GM19193 (cell line): ENCODE measurements around the gene P2RY2.

ENCODE experiments used
- POLR2A ChIP-seq: IDR thresholded peaks from 4 replicates; pipeline ENCODE4 v1.6.1; 2011; ENCODE audit not compliant: insufficient read depth, insufficient read length; ENCODE audit errors: extremely low read depth

P2RY2 gene

DNA sequence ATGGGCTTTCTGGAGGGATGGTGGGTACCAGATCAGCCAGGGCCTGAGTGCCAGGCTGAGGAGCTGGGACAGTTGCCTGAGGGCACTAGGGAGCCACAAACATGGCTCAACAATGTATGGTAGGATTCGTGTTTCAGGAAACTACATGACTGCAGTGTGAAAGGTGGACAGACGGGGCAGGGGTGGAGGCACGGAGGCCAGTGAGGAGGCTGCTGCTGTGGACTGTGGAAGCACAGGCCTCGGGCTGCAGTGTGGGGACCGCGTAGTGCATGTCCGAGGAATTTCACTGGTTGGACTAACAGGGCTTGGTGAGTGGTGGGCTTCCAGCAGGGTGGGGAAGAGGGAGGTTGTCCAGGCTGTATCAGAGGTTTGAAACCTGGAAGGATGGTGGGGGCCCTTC, 7.8 kb downstream of the P2RY2 start:
- TF ChIP-seq POLR2A = no peak

DNA sequence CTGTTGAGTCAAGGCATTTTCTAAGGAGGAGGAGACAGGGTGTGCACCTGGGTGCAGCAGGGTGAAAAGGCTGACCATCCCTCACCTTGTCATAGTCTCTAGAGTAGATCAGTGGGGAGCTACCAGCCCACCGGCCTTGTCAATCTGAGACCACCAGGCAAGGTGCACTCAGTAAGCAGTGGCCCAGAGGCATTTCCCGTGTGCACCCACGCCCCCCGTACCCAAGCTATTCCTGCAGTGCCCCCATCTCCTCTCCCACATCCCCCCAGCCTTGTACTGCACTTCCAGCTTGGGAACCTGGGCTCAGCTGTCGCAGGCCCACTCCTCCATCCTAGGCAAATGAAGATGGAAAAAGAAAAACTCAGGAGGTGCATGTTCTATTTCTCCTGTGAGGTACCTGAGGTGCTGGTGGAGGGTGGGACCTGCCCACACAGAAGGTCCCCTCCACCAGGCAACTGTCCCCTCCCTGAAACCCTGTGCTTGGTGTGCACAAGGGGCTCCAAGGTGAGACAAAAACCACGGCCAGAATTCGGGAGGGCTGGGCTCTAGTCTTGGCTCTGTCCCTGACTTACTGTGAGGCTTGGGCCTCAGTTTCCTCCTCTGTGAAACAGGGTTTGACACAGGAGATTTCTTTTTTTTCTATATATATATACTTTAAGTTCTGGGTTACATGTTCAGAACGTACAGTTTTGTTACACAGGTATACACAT, 8.4 kb downstream of the P2RY2 start:
- no peak for TF ChIP-seq POLR2A

DNA sequence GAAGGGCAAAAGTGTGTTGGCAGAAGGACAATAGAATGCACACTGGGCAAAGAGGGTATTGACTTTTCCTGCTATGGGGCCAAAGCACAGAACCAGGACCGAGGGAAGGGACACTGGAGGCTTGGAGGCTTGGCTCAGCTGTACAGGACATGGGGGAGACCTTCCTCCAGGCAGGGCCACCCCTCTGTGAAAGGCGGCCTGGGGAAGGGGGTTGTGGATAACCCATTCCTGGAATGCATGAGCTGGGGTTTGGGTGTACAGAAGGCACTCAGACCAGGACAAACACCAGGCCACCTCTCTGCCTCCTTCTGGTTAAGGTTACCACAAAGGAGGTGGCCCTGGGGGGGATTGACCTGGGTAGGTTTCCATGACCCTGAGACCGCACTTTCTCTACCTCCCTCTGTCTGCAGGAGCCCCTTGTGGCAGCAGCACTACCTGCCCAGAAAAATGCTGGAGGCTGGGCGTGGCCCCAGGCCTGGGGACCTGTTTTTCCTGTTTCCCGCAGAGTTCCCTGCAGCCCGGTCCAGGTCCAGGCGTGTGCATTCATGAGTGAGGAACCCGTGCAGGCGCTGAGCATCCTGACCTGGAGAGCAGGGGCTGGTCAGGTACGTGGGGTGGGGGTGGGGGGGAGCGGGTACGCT, 9.6 kb downstream of the P2RY2 start:
- TF ChIP-seq POLR2A = no peak

DNA sequence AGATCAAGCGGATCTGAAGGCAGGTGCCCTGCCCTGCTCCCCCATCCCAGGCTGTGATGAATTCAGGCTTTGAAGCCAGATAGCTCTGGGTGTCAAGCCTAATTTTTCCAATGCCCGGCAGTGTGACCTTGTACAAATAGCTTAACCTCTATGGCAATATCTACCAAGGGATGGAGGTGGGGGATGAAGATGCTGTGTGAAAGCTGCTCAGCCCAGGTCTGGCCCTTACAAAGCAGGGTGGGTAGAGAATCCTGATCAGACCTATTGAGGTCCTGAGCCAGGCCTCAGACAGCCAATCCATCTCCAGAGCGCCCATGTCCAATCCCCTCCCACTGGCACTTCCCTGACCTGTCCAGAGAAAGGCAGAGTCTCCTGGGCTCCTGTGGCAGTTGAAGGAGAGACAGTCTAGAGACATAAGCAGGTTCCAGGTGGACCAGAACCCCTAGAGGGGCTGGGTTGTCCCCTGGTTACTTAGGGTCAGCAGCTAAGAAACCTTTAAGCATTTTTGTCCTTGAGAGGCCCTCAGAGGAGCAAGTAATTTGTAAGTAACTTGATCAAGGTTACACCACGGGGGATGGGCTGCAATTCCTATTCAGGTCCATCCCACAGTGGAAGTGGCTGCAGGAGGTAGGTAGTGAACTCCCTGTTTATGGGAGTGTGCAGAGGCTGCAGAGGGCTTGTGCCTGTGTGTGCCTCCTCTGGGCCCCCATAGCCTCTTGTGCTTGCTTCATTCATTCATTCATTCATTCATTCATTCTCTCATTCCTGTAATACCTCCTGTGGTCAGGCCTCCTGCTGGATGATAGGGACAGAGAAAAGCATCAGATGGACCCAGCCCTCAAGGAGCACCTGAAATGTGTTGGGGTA, 10.4 kb downstream of the P2RY2 start:
- no peak for TF ChIP-seq POLR2A

DNA sequence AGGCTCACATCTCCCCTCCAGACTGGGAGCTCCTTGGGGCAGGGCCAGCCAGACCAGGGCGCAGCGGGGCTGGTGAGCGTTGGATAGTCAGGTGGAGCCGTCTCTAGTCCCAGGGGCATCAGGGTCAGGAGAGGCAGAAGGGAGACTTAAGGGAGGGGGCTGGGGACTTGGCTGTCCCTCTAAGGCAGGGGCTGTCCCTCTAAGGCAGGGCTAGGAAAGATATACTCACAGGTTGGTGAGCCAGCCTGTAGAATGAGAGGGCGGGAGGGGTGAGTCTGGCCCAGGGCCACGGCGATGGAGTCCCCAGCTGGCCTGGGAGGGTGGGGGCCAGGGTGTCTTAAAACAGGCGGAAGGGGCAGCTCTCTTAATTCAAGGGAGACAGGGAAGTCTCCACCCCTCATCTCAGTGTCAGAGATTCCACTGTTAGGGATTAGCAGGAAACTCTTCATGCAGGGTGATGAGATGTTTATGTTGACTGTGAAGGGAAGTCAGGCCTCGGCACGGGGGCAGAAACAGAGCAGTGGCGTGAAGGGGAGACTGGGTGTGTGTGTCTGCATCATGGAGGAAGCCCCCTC, 11.3 kb downstream of the P2RY2 start:
- no peak for TF ChIP-seq POLR2A

DNA sequence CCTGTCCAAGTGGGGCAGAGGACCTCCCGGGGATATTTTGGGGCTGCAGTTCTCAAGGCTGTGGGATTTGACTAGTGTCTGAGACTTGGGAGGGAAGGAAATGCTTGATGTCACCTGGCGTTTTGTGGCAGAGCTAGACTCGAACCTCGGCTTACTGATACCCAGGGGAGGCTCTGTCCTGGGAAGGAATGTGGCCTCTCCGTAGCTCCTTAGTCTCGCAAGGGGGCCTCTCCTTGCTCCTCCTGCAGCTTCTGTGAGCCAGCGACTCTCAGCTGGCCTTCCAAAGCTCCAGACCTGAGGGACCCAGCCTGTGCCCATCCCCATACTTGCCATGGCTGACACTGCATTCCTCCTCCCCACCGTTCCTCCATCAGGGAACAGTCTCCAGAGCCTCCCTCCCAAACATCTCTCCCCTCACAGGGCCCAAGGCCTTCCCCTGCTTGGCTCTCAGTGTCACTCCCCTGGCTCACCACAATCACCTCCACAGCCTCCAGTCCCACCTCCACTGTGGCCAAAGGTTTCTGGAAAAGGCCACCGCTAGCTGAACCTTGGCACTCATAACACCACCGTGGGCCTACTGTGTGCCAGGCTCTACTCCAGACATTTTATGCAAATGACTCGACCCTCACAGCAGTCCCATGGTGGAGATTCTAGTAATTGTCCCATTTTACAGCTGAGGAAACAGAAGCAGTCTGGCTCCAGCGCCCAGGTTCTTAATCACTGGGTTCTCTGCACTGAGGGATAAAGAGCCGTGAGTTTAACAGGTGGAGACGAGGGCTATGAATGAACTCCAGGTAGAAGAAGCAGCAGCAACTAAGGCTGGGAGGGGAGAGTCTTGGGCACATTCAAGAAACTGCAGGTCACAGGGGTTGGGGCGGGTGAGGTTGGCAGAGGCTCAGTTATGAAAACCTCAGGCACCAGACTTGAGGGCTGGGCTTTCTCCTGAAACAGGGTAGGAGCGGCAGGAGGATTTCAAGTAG, 12.1 kb downstream of the P2RY2 start:
- TF ChIP-seq POLR2A = no peak

DNA sequence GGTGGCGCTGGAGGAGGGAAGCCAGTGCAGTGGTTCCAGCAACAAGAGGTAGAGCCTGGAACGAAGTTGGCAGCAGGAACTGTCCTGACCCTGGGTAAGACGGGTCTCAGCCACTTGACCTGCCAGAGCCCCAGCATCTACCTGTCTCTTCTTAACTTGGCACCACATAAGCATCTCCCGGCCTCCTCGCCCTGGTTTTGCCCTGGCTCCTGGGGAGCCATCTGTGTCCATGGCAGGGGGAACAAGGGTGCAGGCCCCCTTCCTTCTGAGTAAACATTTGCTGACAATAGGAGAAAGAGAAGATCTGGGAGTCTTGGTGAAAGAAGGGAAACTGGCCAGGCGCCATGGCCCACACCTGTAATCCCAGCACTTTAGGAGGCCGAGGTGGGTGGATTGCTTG, 12.8 kb downstream of the P2RY2 start:
- no peak for TF ChIP-seq POLR2A

DNA sequence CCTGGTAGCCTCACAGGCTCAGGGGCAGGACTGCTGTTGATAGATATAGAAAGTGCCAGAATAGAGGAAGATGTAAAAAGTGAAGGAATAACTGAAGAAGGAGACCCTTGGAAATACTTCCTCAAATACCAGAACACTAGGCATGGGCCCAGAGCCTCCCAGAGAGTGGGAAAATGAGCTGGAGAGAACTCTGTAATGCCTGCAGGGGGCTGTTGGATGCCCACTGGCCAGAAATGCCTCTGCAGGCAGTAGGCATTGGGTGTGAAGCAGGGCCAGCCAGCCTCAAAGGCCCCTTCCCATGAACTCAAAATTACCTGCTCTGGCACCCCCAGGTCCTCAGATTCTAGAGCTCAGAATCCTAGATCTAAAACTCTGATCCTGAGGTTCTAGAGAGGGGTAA, 15.1 kb downstream of the P2RY2 start:
- TF ChIP-seq POLR2A = no peak

DNA sequence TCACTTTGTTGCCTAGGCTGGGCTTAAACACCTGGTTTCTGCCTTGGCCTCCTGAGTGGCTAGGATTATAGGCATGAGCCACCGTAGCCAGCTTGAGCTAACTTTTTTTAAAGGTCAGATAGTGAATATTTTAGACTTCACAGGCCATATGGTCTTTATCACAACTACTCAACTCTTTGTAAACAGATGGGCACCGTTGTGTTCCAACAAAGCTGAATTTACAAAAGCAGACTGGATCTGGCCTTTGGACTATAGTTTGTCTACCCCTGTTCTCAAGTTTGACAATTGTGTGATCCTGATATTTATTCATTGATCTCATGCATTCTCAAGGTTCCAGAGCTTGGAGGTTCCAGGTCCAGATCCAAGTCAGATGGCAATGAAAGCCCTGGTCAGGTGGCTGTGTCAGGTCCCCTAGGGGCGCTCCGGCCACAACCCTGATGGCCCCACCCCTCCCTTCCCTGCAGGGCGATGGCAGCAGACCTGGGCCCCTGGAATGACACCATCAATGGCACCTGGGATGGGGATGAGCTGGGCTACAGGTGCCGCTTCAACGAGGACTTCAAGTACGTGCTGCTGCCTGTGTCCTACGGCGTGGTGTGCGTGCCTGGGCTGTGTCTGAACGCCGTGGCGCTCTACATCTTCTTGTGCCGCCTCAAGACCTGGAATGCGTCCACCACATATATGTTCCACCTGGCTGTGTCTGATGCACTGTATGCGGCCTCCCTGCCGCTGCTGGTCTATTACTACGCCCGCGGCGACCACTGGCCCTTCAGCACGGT, 15.8 kb downstream of the P2RY2 start:
- TF ChIP-seq POLR2A = no peak

DNA sequence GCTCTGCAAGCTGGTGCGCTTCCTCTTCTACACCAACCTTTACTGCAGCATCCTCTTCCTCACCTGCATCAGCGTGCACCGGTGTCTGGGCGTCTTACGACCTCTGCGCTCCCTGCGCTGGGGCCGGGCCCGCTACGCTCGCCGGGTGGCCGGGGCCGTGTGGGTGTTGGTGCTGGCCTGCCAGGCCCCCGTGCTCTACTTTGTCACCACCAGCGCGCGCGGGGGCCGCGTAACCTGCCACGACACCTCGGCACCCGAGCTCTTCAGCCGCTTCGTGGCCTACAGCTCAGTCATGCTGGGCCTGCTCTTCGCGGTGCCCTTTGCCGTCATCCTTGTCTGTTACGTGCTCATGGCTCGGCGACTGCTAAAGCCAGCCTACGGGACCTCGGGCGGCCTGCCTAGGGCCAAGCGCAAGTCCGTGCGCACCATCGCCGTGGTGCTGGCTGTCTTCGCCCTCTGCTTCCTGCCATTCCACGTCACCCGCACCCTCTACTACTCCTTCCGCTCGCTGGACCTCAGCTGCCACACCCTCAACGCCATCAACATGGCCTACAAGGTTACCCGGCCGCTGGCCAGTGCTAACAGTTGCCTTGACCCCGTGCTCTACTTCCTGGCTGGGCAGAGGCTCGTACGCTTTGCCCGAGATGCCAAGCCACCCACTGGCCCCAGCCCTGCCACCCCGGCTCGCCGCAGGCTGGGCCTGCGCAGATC, 16.5 kb downstream of the P2RY2 start:
- no peak for TF ChIP-seq POLR2A

DNA sequence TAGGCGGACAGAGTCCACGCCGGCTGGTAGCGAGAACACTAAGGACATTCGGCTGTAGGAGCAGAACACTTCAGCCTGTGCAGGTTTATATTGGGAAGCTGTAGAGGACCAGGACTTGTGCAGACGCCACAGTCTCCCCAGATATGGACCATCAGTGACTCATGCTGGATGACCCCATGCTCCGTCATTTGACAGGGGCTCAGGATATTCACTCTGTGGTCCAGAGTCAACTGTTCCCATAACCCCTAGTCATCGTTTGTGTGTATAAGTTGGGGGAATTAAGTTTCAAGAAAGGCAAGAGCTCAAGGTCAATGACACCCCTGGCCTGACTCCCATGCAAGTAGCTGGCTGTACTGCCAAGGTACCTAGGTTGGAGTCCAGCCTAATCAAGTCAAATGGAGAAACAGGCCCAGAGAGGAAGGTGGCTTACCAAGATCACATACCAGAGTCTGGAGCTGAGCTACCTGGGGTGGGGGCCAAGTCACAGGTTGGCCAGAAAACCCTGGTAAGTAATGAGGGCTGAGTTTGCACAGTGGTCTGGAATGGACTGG, 17.2 kb downstream of the P2RY2 start:
- no peak for TF ChIP-seq POLR2A

DNA sequence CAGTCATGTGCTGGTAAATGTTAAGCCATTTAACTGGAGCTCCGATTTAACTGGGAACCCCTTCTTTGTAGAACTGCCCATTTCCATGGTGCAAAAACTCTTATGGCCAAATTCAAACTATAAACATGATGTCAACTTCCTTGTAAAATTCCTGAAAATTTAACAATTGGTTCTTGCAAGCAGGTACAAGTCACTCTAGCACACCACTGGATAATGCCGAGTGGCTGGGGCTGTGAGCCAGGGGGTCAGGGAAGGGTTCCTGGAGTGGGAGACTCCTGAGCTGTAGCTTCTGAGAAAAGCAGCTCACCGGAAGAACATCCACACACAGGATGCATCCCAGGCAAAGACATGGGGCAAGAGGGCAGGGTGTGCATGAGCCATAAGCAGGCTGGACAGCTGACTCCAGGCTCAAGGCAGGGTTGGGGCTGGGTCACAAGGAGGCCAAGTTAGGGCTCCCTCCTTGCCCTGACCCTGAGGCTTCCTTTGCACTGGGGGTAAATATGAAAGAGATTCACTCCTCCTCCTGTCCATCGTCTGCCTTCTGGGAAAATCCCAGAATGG, 18.2 kb downstream of the P2RY2 start:
- TF ChIP-seq POLR2A = no peak
